Vagina (tissue), 2 donors: ENCODE measurements around the gene TRPM1.

ENCODE experiments used
- CTCF ChIP-seq, 3 experiments: fragments of 450-650 bp in 2 of 3; fragments of 200-600 bp in 1 of 3; sonication (generic) in 1 of 3; IDR thresholded peaks; one replicate each; pipeline ENCODE4 v1.5.1; 2017 to 2019; ENCODE audit warnings: antibody characterized with exemption in 3 of 3, mild to moderate bottlenecking in 2 of 3, moderate library complexity in 2 of 3
- POLR2A ChIP-seq, 2 donors: fragments of 450-650 bp; IDR thresholded peaks; one replicate each; pipeline ENCODE4 v1.6.1; 2017; ENCODE audit warnings: antibody characterized with exemption in 2 of 2, mild to moderate bottlenecking in 2 of 2, moderate library complexity in 2 of 2
- POLR2AphosphoS5 ChIP-seq, 2 donors: sonication (generic); formaldehyde crosslinking; IDR thresholded peaks; one replicate each; pipeline ENCODE4 v1.9.0; 2017; ENCODE audit warnings: antibody characterized with exemption in 2 of 2, mild to moderate bottlenecking in 2 of 2, low read depth in 1 of 2; ENCODE audit not compliant: insufficient read depth in 1 of 2

GRCh38 chr15:31049111-31049510 lies 52.4 kb downstream of the TRPM1 start:
- no peak for TF ChIP-seq CTCF (IDR thresholded peaks at IDR 0.05)
- TF ChIP-seq POLR2A (IDR thresholded peaks at IDR 0.05): no peak
- no peak for TF ChIP-seq POLR2AphosphoS5 (IDR thresholded peaks at IDR 0.05; ENCODE audit: insufficient read depth in 1 of 2, low read depth in 1 of 2)
